HK-2 (cell line): ENCODE results near the gene NEU2.
"Not testable (repeated sequence)": the region's sequence is repeated elsewhere in the genome, so short reads cannot be mapped to it uniquely, and the experiment has no call there.

Experiments used
- DNase-seq: peaks from one replicate; pipeline ENCODE4 v3.0.0-alpha.2; 2018; ENCODE audit not compliant: unreplicated experiment

The NEU2 gene

GRCh38 chr2:233034091-233034882 lies 1.8 kb downstream of the NEU2 start:
- DNase-seq: no peak

- no peak for DNase-seq
Measured at GRCh38 chr2:233035426-233036161, 3.1 kb downstream of the NEU2 start.

GRCh38 chr2:233036162-233036838 lies 3.8 kb downstream of the NEU2 start:
- DNase-seq: no peak

- DNase-seq: no peak
Measured at GRCh38 chr2:233037078-233037477, 4.6 kb downstream of the NEU2 start.

- no peak for DNase-seq
Measured at GRCh38 chr2:233039212-233039845, 6.9 kb downstream of the NEU2 start.

GRCh38 chr2:233039846-233040530 lies 7.5 kb downstream of the NEU2 start:
- no peak for DNase-seq

- no peak for DNase-seq
Measured at GRCh38 chr2:233040571-233040970, 8.1 kb downstream of the NEU2 start.

- no peak for DNase-seq
Measured at GRCh38 chr2:233041722-233042323, 9.4 kb downstream of the NEU2 start.

- DNase-seq: no peak
Measured at GRCh38 chr2:233042549-233042948, 10.1 kb downstream of the NEU2 start.

- no peak for DNase-seq
Measured at GRCh38 chr2:233044974-233045605, 12.6 kb downstream of the NEU2 start.

GRCh38 chr2:233047206-233047605 lies 14.7 kb downstream of the NEU2 start:
- DNase-seq: no peak

GRCh38 chr2:233047667-233048066 lies 15.2 kb downstream of the NEU2 start:
- DNase-seq: no peak

GRCh38 chr2:233048569-233049193 lies 16.2 kb downstream of the NEU2 start:
- no peak for DNase-seq

- no peak for DNase-seq
Measured at GRCh38 chr2:233049194-233049761, 16.8 kb downstream of the NEU2 start.

- no peak for DNase-seq
Measured at GRCh38 chr2:233051241-233052149, 19.0 kb downstream of the NEU2 start.

- DNase-seq: not testable (repeated sequence)
Measured at GRCh38 chr2:233052517-233052916, 20.0 kb downstream of the NEU2 start.

- DNase-seq: peak; percentile 64
Measured at GRCh38 chr2:233053928-233054784, 21.7 kb downstream of the NEU2 start.

- no peak for DNase-seq
Measured at GRCh38 chr2:233055362-233055761, 22.9 kb downstream of the NEU2 start.
